SHP77 treated with DMSO at 0.1 percent for 48 hours (cell line): ENCODE data around the gene CHST11.
A peak's percentile ranks its signal among the peaks of the same experiment; 100 is the strongest.
"Not testable (repeated sequence)": the region's sequence is repeated elsewhere in the genome, so short reads cannot be mapped to it uniquely, and the experiment has no call there.

Experiments used
- DNase-seq: peaks from one replicate; lab custom pipeline; 2025; lab: John Stamatoyannopoulos, UW

The CHST11 gene

GRCh38 chr12:104565606-104566243 is 109.0 kb downstream of the CHST11 start:
- no peak for DNase-seq

DNA sequence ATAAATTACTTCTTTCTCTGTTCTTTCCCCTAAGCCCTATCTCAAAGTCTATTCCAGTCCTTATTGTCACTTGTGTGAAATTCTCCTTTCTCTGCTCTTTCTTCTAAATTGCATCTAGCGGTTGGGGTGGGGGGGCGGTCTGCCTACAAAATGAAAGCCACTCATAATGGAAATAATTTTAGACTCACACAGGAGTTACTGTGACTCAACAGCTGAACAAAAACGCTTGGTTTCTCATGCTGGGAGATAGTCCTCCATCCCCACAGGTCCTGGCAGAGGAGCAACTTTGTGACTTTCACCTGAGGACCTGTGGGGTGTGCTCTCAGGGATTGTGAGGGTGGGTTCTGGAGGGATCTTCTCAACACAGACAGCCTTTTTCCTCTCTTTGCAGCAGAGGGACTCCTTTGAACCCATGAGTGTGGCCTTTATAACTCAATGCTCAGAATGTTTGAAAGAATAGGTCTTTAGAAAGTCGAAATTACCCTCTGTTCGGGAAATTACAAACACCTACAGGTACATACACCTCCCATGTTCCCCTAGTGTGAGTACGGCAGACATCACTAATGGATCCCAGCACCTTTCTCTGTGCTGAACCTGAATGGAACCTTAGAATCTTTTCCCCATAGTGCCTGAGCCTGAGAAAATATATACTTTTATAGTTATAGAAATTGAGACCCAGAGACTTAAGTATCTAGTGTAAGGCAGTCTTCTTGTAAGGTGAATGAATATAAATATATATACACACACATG is 109.7 kb downstream of the CHST11 start:
- DNase-seq: no peak

GRCh38 chr12:104567832-104568486 is 111.2 kb downstream of the CHST11 start:
- DNase-seq: no peak

- no peak for DNase-seq
These were observed 111.7 kb downstream of the CHST11 start for GRCh38 chr12:104568487-104568868.

- no peak for DNase-seq
These were observed 112.2 kb downstream of the CHST11 start for GRCh38 chr12:104568935-104569334.

DNA sequence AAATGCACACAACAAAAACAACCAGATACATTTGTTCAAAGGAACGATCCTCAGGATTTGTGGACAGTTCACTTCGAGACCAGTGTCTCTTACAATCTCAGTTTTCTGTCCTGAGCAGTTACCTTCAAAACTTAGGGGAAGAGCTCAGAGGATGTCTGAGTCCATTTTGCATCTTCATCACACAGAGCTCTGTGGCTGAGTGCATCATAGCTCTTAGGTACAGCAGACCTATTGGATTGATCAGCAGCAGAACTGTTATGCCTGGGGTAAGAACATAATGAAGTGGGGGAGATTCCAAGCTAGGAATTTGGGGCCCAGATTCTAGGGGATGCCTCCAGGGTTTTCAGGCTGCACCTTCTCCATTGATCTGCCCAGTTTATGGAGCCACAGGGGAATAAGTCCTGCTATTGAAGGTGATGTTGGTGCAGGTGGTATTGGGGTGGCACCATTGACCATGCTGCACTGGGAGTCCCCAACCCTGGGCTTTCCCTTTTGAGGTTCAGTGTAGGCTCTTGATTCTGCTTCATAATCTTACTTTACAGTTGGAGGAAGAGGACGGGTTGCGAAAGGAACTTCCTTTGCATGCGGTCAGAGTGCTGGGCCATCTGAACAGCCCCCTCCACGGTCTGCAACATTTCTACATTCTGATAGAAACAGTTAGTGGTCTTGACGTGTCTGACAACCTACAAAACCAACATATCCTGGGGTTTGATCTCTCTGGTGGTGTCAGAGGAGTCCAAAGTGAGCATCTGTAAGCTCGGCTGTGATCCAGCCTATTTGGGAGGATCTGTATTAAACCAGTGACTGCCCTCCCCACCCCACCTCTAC is 112.8 kb downstream of the CHST11 start:
- no peak for DNase-seq

DNA sequence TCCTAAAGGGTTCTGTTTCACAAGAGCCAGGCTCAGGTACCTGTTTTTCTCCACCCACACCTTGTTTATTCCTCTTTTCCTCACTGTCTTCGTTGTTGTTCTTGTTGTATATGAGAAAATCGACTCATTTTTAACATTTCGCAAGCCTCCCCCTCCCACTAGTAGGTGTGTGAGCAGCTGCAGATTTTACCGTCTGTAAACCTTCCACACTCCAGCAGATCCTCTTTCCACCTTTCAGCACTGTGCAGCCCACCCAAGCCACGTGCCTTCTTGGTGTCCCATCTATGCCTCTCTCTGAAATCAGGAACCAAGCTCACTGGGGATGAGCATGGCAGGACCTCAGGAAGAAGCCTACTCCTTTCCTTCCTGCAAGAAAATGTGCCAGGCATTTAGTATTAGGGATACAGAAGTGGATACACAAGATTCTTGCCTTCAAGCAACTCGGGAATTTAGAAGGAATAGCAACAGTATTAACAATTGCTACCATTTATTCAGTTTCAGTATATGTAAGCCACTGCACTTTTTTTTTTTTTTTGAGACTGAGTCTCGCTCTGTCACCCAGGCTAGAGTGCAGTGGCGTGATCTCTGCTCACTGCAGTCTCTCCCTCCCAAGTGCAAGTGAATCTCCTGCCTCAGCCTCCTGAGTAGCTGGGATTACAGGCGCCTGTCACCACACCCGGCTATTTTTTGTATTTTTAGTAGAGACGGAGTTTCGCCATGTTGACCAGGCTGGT is 113.6 kb downstream of the CHST11 start:
- no peak for DNase-seq

DNA sequence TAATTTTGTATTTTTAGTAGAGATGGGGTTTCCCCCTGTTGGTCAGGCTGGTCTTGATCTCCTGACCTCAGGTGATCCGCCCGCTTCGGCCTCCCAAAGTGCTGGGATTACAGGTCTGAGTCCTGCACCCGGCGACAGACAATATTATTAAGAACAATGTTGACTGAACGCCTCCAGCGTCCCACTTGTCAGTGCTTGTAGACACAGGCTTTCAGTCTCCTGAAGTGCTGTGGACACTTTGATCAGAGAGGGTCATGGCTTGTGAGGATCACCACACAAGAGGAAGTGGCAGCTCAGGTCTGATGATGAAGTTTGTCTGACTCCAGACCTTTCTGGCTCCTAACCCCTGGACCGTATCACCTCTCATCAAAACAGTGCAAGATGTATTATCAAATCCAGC is 114.6 kb downstream of the CHST11 start:
- DNase-seq: no peak

DNA sequence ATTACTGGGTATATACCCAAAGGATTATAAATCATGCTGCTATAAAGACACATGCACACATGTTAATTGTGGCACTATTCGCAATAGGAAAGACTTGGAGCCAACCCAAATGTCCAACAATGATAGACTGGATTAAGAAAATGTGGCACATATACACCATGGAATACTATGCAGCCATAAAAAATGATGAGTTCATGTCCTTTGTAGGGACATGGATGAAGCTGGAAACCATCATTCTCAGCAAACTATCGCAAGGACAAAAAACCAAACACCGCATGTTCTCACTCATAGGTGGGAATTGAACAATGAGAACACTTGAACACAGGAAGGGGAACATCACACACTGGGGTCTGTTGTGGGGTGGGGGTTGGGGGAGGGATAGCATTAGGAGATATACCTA is 117.6 kb downstream of the CHST11 start:
- not testable (repeated sequence) for DNase-seq

GRCh38 chr12:104574758-104575157 is 118.0 kb downstream of the CHST11 start:
- not testable (repeated sequence) for DNase-seq

GRCh38 chr12:104575442-104576186 is 118.9 kb downstream of the CHST11 start:
- peak; percentile 24 for DNase-seq

DNA sequence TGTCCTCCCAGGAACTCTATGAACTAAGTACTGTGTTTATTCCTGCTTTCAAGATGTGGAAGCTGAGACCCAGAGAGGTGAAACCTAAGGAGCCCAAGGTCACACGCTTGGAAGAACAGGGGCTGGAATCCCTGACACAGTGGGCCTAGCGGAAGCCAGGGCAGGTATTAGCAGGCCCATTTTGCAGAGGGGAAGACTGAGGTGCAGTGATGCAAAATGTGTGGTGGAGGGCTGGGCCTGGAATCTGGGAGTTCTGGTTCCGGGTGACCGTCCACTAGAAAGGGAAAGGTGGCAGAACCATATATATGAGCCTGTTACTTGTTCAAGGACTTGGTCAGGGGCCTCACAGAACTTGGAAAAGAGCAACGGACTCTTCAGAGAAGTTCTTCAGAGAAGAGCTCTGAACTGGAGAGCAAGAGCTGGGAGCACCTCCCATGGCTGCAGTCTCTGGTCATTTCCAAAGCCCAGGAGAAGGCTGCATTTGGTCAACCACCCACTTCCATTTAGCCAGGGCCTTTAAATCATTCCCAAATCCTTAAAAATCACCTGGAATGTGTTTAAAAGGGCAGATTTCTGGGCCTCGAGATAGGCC is 119.5 kb downstream of the CHST11 start:
- DNase-seq: no peak

DNA sequence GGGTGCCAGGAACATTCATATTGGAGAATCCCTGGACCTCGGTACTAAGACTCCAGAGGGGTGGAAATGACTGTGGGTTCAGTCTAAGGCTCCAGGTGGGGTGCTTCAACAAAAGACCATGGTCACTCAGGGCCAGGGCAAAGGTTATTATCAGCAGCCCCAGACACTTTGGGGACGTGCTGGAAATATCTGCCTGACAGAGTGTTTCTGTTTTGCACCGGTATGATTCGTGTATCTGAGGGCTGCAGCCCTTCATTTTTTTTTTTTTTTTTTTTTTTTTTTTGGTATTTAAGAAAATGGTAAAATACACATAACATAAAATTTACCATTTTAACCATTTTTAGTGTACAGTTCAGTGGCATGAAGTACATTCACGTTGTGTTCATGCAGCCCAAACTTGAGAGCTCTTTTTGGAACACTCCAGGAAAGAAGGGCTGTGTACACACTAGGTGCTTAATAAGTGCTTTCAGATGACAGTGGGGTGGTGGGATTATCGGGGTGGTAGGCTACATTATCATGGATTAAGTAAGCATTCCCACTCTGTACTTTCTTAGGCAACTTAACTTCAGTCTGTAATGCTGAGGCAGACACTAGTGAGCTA is 120.3 kb downstream of the CHST11 start:
- no peak for DNase-seq

- no peak for DNase-seq
These were observed 120.8 kb downstream of the CHST11 start for GRCh38 chr12:104577581-104577981.

GRCh38 chr12:104578453-104578852 is 121.7 kb downstream of the CHST11 start:
- no peak for DNase-seq

- no peak for DNase-seq
These were observed 123.2 kb downstream of the CHST11 start for GRCh38 chr12:104579718-104580495.

GRCh38 chr12:104581005-104581570 is 124.3 kb downstream of the CHST11 start:
- DNase-seq: no peak

- no peak for DNase-seq
These were observed 126.0 kb downstream of the CHST11 start for GRCh38 chr12:104582739-104583138.

DNA sequence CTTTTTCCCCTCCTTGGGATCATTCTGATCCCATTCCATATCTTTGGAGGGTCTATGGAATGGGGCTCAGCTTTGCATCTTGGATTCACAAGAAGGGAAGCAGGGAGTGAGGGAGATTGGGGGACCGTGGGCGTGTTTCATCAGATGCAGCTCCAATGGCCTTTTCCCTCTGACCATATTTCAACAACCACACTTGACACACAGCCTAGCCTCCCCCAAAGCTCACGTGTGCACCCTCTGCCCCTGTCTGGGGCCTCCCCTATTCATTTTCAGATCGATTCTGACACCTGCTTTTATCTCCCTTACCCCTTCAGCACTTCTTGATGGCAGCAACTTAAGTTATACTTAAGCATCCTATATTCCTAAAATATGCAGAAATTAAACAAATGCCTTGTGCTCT is 126.6 kb downstream of the CHST11 start:
- DNase-seq: no peak
